Ascending aorta (tissue), 2 donors: ENCODE results near the gene NCKAP5. TPM values are rescaled to one million over a fixed set of nuclear protein-coding genes. Genes with fewer than 3 reads are reported as not detected.

Experiments
- DNase-seq, 2 donors: peaks; one replicate each; pipeline ENCODE4 v3.0.0-alpha.2; 2019; ENCODE audit warnings: low spot score in 2 of 2
- H3K27ac ChIP-seq, 2 donors: fragments of 200-600 bp; sonication (generic); one replicate each; pipeline ENCODE4 v1.5.1; 2016 to 2017; ENCODE audit warnings: mild to moderate bottlenecking in 1 of 2
- H3K27me3 ChIP-seq: fragments of 200-600 bp; sonication (generic); one replicate; pipeline ENCODE4 v1.5.1; 2017
- H3K36me3 ChIP-seq, 2 donors: fragments of 200-600 bp; sonication (generic); one replicate each; pipeline ENCODE4 v1.5.1; 2016
- H3K4me1 ChIP-seq, 2 donors: fragments of 200-600 bp; sonication (generic); one replicate each; pipeline ENCODE4 v1.5.1; 2016 to 2017; ENCODE audit warnings: mild to moderate bottlenecking in 1 of 2
- H3K4me3 ChIP-seq, 2 donors: fragments of 200-600 bp; sonication (generic); one replicate each; pipeline ENCODE4 v1.5.1; 2016 to 2017; ENCODE audit warnings: mild to moderate bottlenecking in 1 of 2
- H3K9me3 ChIP-seq, 2 donors: fragments of 200-600 bp; sonication (generic); one replicate each; pipeline ENCODE4 v1.5.1; 2016
- intact Hi-C: fragments of 100-400 bp; cut with DNase I; formaldehyde crosslinking; loops from one replicate; pipeline ENCODE4 v1.15.1; 2023
- total RNA-seq: library from RNA; depleted of rRNA; stranded (reverse); fragments of >200 nt; gene quantifications from one replicate; pipeline ENCODE4 v1.1.0, GENCODE V29; 2016
- TF ChIP-seq, protein P1 (sequence below), 3 experiments: fragments of 200-600 bp in 2 of 3; fragments of 450-650 bp in 1 of 3; sonication (generic) in 2 of 3; IDR thresholded peaks; one replicate each; pipeline ENCODE4 v1.5.1; 2016 to 2019; ENCODE audit warnings: antibody characterized with exemption in 3 of 3, mild to moderate bottlenecking in 1 of 3, moderate library complexity in 1 of 3

NCKAP5 gene
- total RNA-seq, 1 donor from 2014 or later, result 0.75 TPM

DNA sequence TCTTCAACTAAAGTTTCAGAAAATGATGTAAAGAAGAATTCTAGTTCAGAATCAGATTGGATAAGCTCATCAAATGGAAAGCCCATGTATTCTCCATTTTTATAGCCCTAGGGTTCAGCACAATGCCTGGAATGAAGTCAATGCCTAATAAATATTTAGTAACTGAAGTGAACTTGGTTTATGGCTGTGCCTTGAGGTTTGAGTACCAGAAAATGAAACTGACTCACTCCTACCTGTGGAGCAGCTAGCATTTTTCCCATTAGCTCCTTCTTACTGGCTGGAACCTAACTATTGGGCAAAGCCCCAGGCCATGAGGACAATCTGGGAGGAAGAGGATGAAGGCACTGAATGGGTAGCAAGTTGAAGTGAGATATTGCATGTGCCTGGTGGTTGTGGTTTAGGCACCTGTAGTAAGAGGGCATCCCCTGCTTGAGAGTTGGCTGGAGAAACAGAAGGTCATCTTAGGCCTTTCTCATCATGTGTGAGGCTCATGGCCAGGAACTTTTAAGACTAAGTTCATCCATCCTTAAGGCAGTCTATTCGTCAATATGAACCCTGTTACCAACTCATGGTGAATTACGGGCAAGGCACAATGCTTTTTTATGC lies 813.3 kb downstream of the NCKAP5 start:
- TF ChIP-seq, protein P1, sequence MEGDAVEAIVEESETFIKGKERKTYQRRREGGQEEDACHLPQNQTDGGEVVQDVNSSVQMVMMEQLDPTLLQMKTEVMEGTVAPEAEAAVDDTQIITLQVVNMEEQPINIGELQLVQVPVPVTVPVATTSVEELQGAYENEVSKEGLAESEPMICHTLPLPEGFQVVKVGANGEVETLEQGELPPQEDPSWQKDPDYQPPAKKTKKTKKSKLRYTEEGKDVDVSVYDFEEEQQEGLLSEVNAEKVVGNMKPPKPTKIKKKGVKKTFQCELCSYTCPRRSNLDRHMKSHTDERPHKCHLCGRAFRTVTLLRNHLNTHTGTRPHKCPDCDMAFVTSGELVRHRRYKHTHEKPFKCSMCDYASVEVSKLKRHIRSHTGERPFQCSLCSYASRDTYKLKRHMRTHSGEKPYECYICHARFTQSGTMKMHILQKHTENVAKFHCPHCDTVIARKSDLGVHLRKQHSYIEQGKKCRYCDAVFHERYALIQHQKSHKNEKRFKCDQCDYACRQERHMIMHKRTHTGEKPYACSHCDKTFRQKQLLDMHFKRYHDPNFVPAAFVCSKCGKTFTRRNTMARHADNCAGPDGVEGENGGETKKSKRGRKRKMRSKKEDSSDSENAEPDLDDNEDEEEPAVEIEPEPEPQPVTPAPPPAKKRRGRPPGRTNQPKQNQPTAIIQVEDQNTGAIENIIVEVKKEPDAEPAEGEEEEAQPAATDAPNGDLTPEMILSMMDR (IDR thresholded peaks at IDR 0.05), result no peak
- Histone ChIP-seq H3K36me3 (no peaks in the 10 kb centered on the region), H3K27me3 (no peaks in the 10 kb centered on the region), H3K4me3 (no peak overlapping the region), H3K27ac (no peak overlapping the region), H3K4me1 (no peaks in the 10 kb centered on the region), H3K9me3 (no peaks in the 10 kb centered on the region)
- intact Hi-C loops, result no loop called here
- no peak for DNase-seq

DNA sequence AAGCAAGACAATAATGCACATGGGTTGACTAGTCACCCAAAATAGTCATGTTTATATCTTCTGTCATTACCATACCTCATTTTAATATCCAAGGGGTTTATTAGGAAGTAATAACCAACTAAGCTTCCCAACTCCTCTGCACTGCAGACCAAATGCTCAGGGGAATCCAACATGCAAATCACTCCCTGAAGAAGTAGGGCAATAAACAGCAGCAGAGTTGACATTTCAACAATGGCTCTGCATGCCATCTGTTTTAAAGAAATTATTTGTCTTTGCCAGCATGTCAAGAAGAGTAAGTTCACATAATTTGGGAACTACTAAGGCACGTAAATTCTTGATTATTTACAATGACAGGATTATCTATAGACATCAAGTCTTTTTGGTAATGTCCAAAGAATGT lies 813.9 kb downstream of the NCKAP5 start:
- TF ChIP-seq, protein P1 (IDR thresholded peaks at IDR 0.05), result no peak
- no peak overlapping the region for H3K27ac ChIP-seq
- intact Hi-C loops, result no loop called here
- no peaks in the 10 kb centered on the region for H3K36me3 ChIP-seq
- no peaks in the 10 kb centered on the region for H3K4me1 ChIP-seq
- DNase-seq, result no peak
- H3K27me3 ChIP-seq, result no peaks in the 10 kb centered on the region
- H3K9me3 ChIP-seq, result no peaks in the 10 kb centered on the region
- H3K4me3 ChIP-seq, result no peak overlapping the region

DNA sequence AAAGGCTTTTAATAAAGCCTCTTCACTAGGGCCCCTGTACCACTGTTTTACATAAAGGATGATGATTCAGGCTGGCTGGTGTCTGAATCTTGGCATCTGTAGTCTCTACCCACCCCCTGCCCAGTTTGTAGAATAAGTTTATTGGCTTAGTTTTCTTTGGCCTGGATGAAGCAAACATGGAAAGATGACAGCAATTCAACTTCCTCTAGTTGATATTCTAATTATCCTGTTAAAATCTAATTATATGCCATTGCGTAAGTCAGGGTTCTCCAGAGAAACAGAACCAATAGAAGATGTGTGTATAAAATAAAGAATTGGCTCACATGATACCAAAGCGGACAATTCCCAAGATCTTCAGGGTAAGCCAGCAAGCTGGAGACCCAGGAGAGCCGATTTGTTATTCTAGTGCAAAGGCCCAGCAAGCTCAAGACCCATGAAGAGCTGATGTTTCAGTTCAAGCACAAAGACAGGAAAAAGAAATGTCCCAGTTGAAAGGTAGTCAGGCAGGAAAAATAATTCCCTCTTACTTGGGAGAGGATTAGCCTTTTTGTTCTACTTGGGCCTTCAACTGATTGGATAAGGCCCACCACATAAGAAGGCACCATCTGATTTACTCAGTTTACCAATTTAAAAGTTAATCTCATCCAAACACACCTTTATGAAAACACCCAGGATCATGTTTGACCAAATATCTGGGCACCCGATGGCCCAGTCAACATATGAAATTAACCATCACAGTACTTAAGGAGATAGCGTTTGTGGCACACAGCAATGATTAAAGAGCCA lies 815.6 kb downstream of the NCKAP5 start:
- no peaks in the 10 kb centered on the region for H3K27me3 ChIP-seq
- no peak for DNase-seq
- no peaks in the 10 kb centered on the region for H3K9me3 ChIP-seq
- H3K36me3 ChIP-seq, result no peaks in the 10 kb centered on the region
- no peak overlapping the region for H3K4me3 ChIP-seq
- TF ChIP-seq, protein P1 (IDR thresholded peaks at IDR 0.05), result no peak
- no peaks in the 10 kb centered on the region for H3K4me1 ChIP-seq
- intact Hi-C loops, result no loop called here
- H3K27ac ChIP-seq, result no peak overlapping the region

DNA sequence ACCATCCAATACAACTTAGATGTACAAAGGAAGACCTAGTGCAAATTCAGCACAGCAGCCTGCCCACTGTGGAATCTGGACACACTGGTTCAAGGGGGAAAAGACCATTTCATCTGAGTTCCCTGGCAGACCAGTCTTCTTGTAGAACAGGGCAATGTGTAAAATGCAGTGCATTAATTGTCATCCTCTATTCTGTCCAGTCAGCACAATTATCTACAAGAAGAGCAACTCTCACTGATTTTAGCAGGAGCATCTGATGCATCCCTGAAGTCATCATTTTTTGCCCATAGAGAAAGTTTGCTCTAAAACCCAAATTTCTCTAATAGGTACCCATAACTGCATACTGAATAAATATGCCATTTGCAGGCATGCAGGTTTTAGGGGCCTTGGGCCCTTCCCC lies 816.4 kb downstream of the NCKAP5 start:
- H3K36me3 ChIP-seq, result no peaks in the 10 kb centered on the region
- no peaks in the 10 kb centered on the region for H3K9me3 ChIP-seq
- TF ChIP-seq, protein P1 (IDR thresholded peaks at IDR 0.05), result no peak
- no peak overlapping the region for H3K4me3 ChIP-seq
- H3K27me3 ChIP-seq, result no peaks in the 10 kb centered on the region
- intact Hi-C loops, result no loop called here
- H3K4me1 ChIP-seq, result no peaks in the 10 kb centered on the region
- H3K27ac ChIP-seq, result no peak overlapping the region
- DNase-seq, result no peak

DNA sequence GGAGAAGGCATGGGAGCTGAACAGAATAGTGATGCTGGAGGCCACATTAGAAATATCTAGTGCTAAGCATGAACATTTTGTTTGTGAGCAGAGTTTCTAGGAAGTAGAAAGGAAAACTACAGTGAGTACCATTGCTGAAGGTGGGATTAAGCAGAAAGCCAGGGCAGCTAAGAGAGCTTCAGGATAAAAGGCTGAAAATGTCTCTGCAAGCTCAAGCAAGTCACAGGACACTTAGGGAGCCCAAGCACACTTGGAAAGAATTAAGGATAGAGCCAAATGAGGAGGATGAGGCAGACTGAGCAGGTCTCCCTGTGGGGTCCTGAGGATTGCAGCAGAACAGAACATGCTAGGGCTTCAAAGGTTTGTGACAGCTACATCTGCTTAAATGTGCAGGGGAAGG lies 817.7 kb downstream of the NCKAP5 start:
- no peaks in the 10 kb centered on the region for H3K27me3 ChIP-seq
- TF ChIP-seq, protein P1 (IDR thresholded peaks at IDR 0.05), result no peak
- intact Hi-C loops, result no loop called here
- no peaks in the 10 kb centered on the region for H3K36me3 ChIP-seq
- no peaks in the 10 kb centered on the region for H3K4me1 ChIP-seq
- no peak for DNase-seq
- no peaks in the 10 kb centered on the region for H3K9me3 ChIP-seq
- no peak overlapping the region for H3K4me3 ChIP-seq
- no peak overlapping the region for H3K27ac ChIP-seq
